Measurements from ENCODE around the gene ABCC1.

DNA sequence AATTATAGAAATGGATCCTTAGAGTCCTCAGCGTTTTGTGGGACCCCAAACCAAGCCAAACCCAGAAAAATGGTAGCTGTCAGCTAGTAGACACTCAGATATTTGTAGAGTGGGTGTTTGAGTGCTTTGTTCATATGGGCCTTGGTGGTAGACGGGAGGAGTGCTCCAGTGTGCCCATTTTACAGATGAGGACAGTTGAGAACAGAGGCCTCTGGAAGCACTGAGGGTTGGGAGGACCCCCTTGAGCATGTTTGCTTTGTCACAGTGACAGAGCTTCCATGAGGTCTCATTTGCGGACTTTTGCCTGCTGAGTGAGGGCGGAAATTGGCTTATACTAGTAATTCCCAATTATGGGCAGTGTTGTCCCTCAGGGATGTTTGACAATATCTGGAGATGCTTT is 162.2 kb downstream of the ABCC1 start:
- TF ChIP-seq RAD21 (IDR thresholded peaks at IDR 0.05; ENCODE audit: low read length) (no peak), POLR2A (IDR thresholded peaks at IDR 0.05; ENCODE audit: low read depth, low read length) (no peak), FOS (IDR thresholded peaks at IDR 0.05; ENCODE audit: low read depth, low read length) (no peak), RCOR1 (IDR thresholded peaks at IDR 0.05; ENCODE audit: insufficient replicate concordance, low read length) (no peak), RFX5 (IDR thresholded peaks at IDR 0.05; ENCODE audit: low read depth, low read length) (no peak), MAFK (IDR thresholded peaks at IDR 0.05; ENCODE audit: low read depth, low read length) (no peak), USF2 (IDR thresholded peaks at IDR 0.05; ENCODE audit: low read depth, low read length) (no peak), BHLHE40 (IDR thresholded peaks at IDR 0.05; ENCODE audit: low read depth, low read length) (no peak), SMC3 (IDR thresholded peaks at IDR 0.05; ENCODE audit: low read depth, low read length) (no peak), MXI1 (IDR thresholded peaks at IDR 0.05; ENCODE audit: borderline replicate concordance, low read depth, low read length) (no peak), MAZ (IDR thresholded peaks at IDR 0.05; ENCODE audit: borderline replicate concordance, low read depth, low read length) (no peak), NFE2L2 (IDR thresholded peaks at IDR 0.05; ENCODE audit: low read depth, low read length) (no peak), CHD1 (IDR thresholded peaks at IDR 0.05; ENCODE audit: low read depth, low read length) (no peak)
- TF ChIP-seq, protein P1, sequence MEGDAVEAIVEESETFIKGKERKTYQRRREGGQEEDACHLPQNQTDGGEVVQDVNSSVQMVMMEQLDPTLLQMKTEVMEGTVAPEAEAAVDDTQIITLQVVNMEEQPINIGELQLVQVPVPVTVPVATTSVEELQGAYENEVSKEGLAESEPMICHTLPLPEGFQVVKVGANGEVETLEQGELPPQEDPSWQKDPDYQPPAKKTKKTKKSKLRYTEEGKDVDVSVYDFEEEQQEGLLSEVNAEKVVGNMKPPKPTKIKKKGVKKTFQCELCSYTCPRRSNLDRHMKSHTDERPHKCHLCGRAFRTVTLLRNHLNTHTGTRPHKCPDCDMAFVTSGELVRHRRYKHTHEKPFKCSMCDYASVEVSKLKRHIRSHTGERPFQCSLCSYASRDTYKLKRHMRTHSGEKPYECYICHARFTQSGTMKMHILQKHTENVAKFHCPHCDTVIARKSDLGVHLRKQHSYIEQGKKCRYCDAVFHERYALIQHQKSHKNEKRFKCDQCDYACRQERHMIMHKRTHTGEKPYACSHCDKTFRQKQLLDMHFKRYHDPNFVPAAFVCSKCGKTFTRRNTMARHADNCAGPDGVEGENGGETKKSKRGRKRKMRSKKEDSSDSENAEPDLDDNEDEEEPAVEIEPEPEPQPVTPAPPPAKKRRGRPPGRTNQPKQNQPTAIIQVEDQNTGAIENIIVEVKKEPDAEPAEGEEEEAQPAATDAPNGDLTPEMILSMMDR (conservative IDR thresholded peaks at IDR 0.05; ENCODE audit: low read depth, low read length): no peak

Data from IMR-90 (cell line).